Fibroblast of gingiva (primary cell): ENCODE results near the gene DAPP1.
A peak's percentile ranks its signal among the peaks of the same experiment; 100 is the strongest.
"Not testable (repeated sequence)": the region's sequence is repeated elsewhere in the genome, so short reads cannot be mapped to it uniquely, and the experiment has no call there.

Experiments used
- DNase-seq: peaks from one replicate; pipeline ENCODE4 v3.0.0-alpha.2; 2011; ENCODE audit warnings: low read depth

The DAPP1 gene

DNA sequence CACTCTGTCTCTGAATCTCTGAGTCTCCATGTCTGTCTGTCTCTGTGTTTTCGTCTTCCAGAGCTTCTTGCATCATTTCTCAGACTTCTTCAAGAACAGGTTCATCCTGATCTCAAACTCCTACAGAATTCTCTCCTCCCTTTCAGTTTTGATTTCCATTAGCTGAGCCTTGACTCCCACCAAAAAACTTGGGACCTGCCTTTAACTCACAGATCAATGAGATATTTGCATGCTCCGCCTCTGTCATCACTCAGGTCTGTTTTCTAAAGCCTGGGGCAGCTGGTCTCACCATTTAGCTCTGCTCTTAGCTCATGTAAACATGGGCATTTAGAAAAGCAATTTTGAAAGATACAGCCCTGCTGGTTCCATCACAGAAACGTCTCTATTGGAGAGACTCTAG is 8.6 kb downstream of the DAPP1 start:
- DNase-seq, result no peak

DNA sequence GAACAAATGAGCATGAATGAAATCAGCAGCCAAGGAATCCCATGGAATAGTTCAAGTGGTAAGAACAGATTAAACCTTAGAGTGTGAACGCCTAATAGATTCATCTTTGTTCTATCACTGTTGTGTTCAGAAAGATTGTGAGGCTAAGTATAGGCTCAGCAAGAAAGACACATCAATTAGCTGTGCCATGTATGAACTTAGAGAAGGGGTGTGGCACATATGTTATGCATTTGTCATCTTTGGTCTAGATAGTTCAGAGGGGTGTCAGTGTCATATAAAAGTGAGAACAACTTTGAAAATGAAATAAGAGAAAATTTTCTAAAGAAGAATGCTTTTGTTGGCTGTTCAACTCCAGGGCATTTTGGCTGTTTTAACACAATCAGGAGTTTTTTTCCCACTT is 9.4 kb downstream of the DAPP1 start:
- DNase-seq, result no peak

DNA sequence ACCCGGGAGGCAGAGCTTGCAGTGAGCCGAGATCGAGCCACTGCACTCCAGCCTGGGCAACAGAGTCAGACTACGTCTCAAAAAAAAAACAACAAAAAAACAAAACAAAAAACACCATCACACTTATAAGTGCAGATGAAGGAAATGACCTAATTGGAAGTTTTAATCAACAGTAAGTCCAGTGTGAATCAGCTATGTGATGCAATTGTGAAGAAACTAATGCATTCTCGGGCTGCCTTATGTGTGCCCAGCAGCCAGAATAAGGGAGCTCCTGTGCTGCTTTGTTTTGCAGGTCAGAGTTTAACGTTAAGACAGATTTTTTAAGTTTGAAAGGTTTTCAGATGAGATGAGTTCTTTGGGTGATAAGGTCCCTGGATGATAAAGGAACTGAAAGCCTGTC is 10.8 kb downstream of the DAPP1 start:
- no peak for DNase-seq

DNA sequence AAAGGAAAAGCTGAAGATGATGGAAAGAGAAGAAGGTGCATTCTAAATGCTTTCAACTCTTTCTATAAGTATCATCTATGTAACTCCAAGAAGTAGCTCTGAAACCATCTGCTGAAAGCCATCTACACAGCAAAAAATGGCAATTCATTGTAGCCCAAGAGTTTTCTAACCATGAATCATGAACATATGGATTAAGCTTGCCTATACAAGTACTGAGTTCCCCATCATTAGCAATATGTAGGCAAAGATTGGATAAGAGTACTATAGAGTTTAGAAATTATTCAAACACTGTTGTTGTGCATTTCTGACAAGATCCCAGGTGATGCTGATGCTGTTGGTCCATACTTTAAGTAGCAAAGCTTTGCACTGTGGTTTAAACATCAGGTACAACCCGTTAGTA is 11.2 kb downstream of the DAPP1 start:
- DNase-seq, result no peak

DNA sequence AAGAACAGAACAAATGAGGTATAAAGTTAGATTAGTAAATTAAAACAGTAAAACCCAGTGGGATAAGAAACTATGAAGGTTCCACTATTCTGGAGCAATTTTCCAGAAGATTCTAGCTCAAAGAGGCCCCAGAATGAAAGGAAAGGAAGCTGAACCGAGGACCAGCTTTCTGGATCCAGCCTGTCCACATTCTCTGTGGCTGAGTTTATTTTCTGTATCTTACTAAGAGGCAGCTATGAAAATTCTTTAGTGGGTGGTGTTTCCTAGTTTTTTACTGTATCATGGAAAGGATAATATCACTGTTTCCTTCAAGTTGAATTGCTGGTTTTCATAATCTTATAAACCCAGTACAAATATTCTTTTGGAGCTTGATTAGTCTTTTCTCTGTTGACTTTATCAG is 11.8 kb downstream of the DAPP1 start:
- DNase-seq, result no peak

DNA sequence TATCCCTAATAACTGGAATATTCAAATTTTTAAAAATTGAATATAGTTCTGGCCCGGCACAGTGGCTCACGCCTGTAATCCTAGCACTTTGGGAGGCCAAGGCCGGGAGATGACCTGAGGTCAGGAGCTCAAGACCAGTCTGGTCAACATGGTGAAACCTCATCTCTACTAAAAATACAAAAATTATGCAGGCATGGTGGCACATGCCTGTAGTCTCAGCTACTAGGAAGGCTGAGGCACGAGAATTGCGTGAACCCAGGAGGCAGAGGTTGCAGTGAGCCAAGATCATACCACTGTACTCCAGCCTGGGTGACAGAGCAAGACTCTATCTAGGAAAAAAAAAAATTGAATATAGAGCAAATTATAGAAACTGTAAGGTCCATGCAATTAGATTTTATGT is 13.4 kb downstream of the DAPP1 start:
- DNase-seq, result not testable (repeated sequence)

DNA sequence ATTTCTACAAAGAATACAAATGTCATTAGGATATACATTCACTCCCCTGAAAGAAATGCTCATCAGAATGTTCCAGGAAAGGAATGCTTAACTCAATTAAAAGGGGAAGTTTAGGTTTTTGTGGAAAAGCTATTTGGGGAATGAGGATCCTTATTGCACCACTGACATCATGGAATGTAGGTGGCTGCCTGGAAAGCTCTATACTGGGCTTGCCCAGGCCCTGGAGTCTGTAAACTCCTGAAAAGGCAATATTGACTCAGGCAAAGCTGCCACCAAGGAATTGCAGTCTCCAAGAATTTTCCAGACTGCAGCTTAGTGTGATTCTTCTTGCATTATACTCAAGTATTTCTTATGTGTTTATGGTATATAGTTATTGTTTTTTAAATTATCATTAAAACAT is 15.7 kb downstream of the DAPP1 start:
- DNase-seq, result peak; percentile 9

DNA sequence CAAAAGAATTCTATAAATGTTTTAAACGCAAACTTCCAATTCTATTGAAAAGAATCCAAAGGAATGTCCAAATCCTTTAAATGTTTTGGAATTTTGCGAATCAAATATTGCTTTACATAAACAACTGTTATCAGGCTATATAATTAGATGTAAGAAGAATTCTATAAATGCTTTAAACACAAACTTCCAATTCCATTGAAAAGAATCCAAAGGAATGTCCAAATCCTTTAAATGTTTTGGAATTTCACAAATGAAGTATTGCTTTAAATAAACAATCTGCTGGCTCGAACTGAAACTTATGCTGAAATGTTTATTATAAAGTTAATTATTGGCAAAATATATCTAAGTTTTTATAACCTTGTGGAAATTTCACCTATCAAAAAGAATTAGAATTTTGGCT is 16.1 kb downstream of the DAPP1 start:
- peak; percentile 20 for DNase-seq

DNA sequence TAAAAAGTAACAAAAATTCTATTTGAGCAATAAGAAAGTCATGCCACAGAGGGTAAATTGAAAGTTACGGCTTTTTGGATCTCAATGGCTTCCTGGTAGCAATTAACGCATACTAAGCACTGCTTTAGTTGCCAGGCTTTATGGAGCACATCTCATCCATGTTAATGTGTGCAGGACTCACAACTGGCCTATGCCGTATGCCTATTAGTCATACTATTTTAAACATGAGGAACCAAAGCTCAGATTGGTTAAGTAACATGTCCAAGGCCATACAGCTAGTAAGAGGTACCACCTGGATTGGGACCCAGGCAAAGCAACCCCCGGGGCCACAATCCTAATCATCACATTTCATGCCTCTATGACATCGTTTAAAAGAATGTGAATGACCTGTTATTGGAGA is 17.1 kb downstream of the DAPP1 start:
- DNase-seq, result no peak

DNA sequence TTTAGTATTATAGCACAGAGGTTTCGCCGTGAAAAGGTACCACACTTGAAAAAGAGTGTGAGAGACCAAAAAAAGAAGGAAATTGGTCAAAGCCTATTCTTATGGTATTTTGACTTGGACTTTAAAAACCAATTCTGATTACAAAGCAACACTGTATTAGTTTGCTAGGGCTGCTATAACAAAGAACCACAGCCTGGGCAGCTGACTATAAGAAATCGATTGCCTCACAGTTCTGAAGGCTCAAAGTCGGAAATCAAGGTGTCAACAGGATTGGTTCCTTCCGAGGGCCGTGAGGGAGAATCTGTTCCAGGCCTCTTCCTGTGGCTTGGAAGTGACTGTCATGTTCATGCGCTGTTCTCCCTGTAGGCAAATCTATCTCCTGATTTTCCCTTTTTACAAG is 17.9 kb downstream of the DAPP1 start:
- no peak for DNase-seq

DNA sequence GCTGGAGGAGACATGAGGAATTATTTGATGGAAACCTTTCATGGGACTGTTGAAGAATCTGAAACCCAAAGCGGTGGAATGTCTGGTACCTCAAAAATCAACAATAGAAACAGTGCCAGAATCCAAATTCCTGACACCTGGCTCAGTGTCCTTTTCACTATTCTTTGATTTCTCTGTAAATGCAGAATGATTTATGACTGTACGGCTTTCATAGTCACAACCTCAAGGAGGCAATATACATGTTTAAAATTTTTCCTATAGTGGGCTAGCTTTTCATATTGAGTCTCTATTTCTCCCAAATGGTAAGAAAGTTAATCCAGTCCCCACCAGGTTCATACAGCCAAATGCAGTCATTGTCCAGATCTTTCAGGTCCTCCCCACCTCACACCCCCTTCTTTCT is 19.3 kb downstream of the DAPP1 start:
- DNase-seq, result no peak

DNA sequence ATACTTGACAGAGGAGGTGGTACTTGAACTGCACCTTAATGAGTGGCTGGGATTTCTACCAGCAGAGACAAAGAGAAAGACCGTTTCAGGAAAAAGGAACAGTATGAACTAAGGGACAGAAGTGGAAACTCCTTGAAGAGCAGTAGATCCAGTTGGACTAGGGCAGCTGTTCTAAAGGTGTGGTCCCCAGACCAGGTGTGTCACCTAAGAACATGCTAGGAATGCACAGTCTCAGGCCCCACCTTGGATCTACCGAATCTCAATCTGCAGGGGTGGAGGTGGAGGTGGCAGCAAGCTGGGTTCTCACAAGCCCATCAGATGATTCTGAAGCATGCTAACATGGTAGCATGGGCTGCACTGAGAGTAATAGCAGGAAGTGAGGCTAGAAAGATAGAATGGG is 22.3 kb downstream of the DAPP1 start:
- no peak for DNase-seq

DNA sequence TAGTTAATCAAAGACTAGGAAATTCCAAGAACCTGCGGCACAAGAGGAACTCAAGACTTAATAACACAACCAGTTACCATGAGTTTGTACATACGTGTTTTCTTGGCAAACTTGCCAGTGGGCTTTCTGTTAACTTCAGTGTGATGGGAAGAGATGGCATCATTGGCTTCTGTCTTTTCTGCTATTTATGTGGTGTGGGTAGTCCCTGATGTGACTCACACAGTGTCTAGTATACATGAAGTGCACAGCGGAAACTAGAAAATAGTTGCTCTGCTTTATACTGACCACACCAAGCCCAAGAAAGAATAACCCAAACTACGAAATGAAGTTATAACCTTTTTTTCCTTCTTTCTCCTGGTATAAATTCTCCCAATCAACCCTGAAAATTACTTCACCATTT is 24.5 kb downstream of the DAPP1 start:
- no peak for DNase-seq

DNA sequence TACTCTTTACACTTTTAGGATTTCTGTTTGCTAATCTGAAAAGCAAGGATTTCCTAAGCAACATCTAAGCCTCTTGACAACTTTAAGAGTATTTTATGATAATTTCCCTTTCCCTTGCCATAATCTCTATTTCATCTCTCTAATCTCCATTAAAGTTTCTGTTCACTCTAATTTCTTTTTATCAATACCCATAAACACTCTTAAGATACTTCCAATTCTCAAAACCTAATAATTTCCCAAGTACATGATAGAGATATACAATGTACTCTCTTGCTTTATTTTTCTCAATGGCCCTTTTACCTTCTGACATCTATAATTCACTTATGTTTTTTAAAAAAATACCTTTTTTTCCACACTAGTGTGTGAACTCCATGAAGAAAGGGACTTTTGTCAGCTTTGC is 26.8 kb downstream of the DAPP1 start:
- no peak for DNase-seq

DNA sequence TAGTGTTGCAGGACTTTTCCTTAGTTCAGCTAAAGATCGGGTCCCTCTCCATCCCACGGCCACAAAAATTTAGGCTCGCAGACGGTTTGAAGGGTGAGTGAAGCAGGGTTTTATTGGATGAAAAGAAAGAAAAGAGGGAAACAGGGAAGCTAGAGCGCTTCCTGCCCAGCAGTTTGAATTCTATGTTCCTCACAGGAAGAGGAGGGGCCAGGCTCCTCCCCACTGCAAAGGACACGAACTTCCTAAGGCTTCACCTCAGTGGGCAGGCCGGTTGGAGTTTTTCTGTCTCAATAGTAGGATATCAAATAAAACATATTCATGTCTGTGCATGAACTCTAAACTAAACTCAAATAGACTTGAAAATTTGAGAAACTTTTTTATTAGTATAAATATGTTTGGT is 27.4 kb downstream of the DAPP1 start:
- no peak for DNase-seq

DNA sequence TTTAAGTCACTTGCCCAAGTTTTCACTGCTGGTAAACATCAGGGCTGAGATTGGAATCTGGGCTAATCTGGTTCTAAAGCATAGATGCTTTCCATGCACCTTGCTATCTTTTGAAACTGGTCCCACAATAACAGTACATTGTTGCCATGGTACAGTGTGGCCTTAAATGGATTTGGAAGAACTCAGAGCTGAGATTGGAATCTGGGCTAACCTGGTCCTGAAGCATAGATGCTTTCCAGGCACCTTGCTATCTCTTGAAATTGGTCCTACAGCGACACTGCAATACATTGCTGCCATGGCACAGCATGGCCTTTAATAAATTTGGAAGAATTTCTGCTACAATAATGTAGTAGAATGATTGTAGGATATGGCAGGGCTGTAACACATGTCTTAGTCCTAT is 28.6 kb downstream of the DAPP1 start:
- no peak for DNase-seq

DNA sequence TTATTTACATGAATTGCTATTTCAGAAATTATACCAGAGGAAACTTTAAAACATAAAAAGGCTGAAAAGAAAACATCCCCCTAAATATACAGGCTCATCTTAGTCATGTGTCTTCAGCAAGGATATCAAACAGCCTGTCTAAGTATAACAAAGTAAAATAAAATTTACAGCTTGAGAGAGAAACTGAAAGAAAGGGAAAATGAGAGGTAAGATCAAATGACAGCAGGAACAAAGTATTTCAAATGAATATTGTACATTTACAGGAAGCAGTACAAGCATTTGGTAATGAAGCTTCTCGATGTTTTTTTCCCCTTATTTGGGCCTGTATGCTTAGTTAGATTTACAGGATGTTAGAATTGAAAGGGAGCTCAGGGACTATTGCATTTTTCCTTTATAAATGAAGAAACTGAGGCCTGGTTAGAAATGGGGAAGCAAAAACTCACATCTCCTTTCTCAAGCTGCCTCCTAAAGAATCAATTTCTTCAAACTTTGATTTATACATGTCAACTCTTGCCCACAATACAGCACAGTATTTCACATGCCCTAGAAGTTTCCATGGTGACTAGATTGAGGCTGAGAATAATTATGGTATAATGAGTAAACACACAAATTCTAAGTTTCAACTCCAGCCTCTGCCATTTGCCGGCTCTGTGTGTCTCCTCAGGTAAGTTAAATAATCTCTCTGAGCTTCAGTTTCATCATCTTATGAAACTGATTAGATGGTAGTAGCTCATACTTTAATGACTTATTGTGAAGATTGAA is 29.3 kb downstream of the DAPP1 start:
- no peak for DNase-seq

DNA sequence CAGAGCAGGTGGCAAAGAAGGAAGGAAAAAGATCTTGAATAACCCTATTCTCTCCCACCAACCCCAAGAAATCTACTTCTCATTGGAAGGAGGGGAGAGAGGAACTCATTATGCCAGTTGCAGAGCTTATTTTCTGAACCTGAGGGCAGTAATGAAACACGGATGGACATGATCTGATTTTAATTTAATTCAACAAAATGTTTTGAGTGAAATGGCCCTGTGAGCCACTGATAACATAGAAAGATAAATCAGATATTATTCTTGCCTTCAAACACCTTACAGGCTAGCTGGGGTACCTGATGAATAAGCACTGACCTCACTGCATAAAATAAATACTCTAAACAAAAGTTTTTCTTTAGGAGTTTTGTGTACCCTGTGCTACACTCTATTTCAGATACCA is 30.3 kb downstream of the DAPP1 start:
- no peak for DNase-seq

DNA sequence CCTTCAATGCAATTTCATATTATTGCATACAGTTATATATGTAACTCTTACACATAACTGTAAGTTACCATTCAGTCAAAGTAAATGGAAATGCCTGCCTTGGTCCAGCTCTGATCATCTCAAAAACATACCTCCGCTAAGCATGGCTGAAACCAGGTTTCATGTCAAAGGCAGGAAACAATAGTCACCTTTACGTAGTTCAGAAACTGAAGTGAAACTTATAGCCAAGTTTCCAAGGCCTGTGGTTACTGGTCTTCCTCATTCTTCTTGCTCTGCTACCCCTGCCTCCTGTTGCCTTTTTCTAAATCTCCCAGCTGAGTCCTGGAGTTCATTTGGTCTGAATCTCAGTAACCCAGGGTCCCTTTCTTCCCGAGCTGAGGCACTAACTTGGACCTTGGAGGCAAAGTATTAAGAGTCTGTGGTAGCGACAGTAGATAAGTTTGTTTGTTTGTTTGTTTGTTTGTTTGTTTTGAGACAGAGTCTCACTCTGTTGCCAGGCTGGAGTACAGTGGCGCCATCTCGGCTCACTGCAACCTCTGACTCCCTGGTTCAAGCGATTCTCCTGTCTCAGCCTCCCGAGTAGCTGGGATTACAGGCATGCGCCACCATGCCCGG is 30.8 kb downstream of the DAPP1 start:
- DNase-seq, result no peak

DNA sequence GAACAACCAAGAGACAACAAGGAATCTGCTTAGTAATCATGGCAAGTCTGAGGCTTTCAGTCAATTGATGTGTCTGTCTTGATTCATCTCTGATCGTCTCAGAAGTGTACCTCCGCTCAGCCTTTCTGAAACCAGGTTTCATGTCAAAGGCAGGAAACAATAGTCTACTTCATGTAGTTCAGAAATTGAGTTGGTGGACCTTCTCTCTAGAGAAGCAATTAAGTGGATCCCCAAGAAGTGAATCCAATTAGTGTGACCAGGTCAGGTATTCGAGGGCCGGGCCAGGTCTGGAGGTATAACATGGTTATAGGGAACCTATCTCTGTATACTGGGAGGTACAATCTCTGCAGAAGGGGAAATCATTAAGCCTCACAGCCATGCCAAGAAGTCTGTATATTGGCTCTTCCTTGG is 32.0 kb downstream of the DAPP1 start:
- DNase-seq, result no peak

DNA sequence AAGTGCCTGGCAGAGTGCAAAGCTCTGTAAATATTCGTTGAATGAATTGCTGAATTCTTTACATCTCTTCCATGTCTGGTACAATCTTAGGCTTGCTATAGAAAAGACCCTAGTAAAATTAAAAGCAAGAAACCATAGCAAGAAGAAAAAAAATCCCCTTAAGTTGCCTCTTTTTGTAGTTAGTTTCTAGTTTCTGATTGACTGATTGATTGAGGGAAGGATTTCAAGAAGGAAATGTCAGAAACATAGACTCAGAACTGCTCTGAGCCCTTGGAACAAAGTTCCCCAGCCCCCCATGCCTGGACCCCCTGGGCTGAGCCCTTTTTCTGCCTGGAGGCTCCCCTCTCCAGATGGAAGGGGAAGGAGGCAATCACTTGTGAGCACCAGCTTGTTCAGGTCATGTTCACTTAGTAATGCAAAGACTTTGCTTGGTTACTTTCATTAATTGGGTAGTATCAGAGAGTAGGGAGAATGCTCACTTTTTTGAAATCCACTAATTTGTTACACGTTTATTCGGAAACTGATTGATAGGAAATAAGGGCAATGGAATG is 35.6 kb downstream of the DAPP1 start:
- DNase-seq, result no peak

DNA sequence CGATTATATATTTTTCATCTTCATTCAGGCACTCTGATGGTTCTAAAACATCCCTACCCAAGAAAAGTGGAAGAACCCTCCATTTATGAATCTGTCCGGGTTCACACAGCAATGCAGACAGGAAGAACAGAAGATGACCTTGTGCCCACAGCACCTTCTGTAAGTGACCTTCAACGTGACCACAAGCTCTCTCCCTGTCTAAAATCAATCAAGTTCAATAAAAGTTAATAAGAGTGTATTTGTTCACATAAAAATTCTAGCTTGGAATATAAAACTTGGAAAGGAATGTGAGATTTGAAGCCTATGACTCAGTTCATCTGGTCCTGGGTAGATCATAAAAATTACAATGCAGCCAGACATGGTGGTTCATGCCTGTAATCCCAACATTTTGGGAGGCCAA is 36.6 kb downstream of the DAPP1 start:
- no peak for DNase-seq

DNA sequence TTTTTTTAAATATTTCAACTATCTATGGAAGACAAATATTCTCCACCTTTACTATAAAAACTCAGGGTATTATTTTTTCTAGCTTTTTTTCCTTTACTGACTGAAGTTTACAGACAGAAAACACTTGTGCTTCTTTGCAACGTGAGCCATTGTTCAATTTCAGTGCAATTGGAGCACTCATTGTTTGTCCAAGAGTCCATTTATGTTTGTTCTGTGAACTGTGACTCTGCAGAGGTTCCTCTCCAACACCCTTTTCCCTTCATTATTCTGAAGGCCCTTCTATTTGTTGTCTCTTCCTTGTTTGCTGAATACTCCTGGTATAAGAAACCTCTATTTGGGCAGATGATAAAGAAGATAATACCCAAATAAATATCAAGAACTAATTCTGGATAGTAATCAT is 37.4 kb downstream of the DAPP1 start:
- no peak for DNase-seq

DNA sequence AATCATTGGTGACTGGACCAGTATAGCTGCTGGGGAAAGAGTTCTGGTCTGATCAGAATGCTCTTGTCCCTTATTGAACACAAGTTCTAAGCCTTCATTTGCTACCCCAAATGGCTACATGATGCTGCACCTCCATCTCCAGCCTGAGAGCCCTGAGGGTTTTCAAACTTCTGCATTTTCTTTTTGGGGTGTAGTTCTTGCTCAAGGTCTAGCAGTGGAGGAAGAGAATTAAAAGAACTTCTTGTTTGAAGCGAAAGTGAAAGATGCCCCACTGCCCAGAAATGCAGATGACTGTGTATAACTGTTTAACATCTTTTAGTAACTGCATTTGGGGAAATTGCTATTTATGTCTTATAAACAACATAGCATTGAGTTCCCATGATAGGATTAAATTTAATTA is 39.1 kb downstream of the DAPP1 start:
- no peak for DNase-seq
